CD14-positive monocyte (primary cell): ENCODE measurements around the gene PLXDC2. TPM values are rescaled to one million over a fixed set of nuclear protein-coding genes. Genes with fewer than 3 reads are reported as not detected.

Source experiments
- DNase-seq, 3 donors: peaks; one replicate each; pipeline ENCODE4 v3.0.0-alpha.2; 2011 to 2022
- H2AFZ ChIP-seq: 2 replicates; pipeline ENCODE4 v1.6.0; 2012; ENCODE audit warnings: mild to moderate bottlenecking, low read depth, low read length, inconsistent platforms; ENCODE audit not compliant: insufficient read depth, poor library complexity, severe bottlenecking
- H3K27ac ChIP-seq, 2 donors: 1 replicate in 1 of 2; 2 replicates in 1 of 2; pipeline ENCODE4 v1.5.1; 2012 to 2013; ENCODE audit warnings: low read length in 2 of 2, control low read depth in 1 of 2, inconsistent platforms in 1 of 2, low read depth in 1 of 2, mild to moderate bottlenecking in 1 of 2
- H3K27me3 ChIP-seq, 2 donors: one replicate each; pipeline versions ENCODE4 v1.6.0 to v1.6.1; 2011 to 2013; ENCODE audit warnings: low read length in 2 of 2; ENCODE audit not compliant: control insufficient read depth in 2 of 2, insufficient read depth in 2 of 2
- H3K36me3 ChIP-seq, 2 donors: replicated peaks in 1 of 2; 1 replicate in 1 of 2; 2 replicates in 1 of 2; pipeline versions ENCODE4 v1.5.1 to v1.6.1; 2012 to 2013; ENCODE audit warnings: low read length in 2 of 2, control low read depth in 1 of 2, inconsistent platforms in 1 of 2, mild to moderate bottlenecking in 1 of 2; ENCODE audit not compliant: insufficient read depth in 2 of 2, control insufficient read depth in 1 of 2
- H3K4me1 ChIP-seq, 2 donors: 1 replicate in 1 of 2; 2 replicates in 1 of 2; pipeline versions ENCODE4 v1.5.1 to v1.6.1; 2012 to 2013; ENCODE audit warnings: low read length in 2 of 2, control low read depth in 1 of 2, inconsistent platforms in 1 of 2, mild to moderate bottlenecking in 1 of 2, moderate library complexity in 1 of 2; ENCODE audit not compliant: insufficient read depth in 2 of 2, control insufficient read depth in 1 of 2
- H3K4me2 ChIP-seq: replicated peaks from 2 replicates; pipeline ENCODE3; 2012; ENCODE audit warnings: low read length, moderate library complexity, mild to moderate bottlenecking; ENCODE audit not compliant: poor library complexity, severe bottlenecking; ENCODE audit errors: extremely low read depth
- H3K4me3 ChIP-seq, 3 experiments: fragments of 200-600 bp in 1 of 3; sonication (generic) in 1 of 3; replicated peaks in 1 of 3; 1 replicate in 2 of 3; 2 replicates in 1 of 3; pipeline ENCODE4 v1.5.1; 2011 to 2013; ENCODE audit warnings: low read length in 3 of 3, mild to moderate bottlenecking in 3 of 3, control low read depth in 2 of 3, low read depth in 2 of 3, inconsistent platforms in 1 of 3, moderate library complexity in 1 of 3
- H3K79me2 ChIP-seq: 2 replicates; pipeline ENCODE4 v1.6.0; 2012; ENCODE audit warnings: mild to moderate bottlenecking, control low read depth, inconsistent platforms, low read length, moderate library complexity; ENCODE audit not compliant: insufficient read depth
- H3K9ac ChIP-seq: 2 replicates; pipeline ENCODE4 v1.6.0; 2017; ENCODE audit warnings: low read length, mild to moderate bottlenecking; ENCODE audit not compliant: insufficient read depth, poor library complexity, severe bottlenecking
- H3K9me3 ChIP-seq, 2 donors: replicated peaks in 1 of 2; 1 replicate in 1 of 2; 2 replicates in 1 of 2; pipeline versions ENCODE4 v1.5.1 to v1.6.1; 2012 to 2013; ENCODE audit warnings: low read length in 2 of 2, control low read depth in 1 of 2; ENCODE audit not compliant: control insufficient read depth in 1 of 2, insufficient read depth in 1 of 2
- H4K20me1 ChIP-seq: 2 replicates; pipeline ENCODE4 v1.6.0; 2012; ENCODE audit warnings: mild to moderate bottlenecking, low read length, control low read depth, moderate library complexity; ENCODE audit not compliant: insufficient read depth
- H3K27ac Mint-ChIP-seq, 7 donors: one replicate each; pipeline ENCODE4 v1.8.0; 2020; ENCODE audit warnings: mild to moderate bottlenecking in 7 of 7, mixed read lengths in 7 of 7, moderate library complexity in 6 of 7, inconsistent platforms in 2 of 7
- H3K27me3 Mint-ChIP-seq, 3 donors: one replicate each; pipeline ENCODE4 v1.8.0; 2021 to 2022; ENCODE audit warnings: low read depth in 3 of 3, mild to moderate bottlenecking in 3 of 3, mixed read lengths in 3 of 3, moderate library complexity in 3 of 3, inconsistent platforms in 1 of 3
- H3K36me3 Mint-ChIP-seq, 2 donors: one replicate each; pipeline ENCODE4 v1.8.0; 2020; ENCODE audit warnings: mixed read lengths in 2 of 2, inconsistent platforms in 1 of 2, mild to moderate bottlenecking in 1 of 2
- H3K4me1 Mint-ChIP-seq: one replicate; pipeline ENCODE4 v1.8.0; 2020; ENCODE audit warnings: mild to moderate bottlenecking, mixed read lengths
- H3K4me3 Mint-ChIP-seq, 2 donors: one replicate each; pipeline ENCODE4 v1.8.0; 2020; ENCODE audit warnings: mild to moderate bottlenecking in 2 of 2, mixed read lengths in 2 of 2, moderate library complexity in 1 of 2
- H3K9me3 Mint-ChIP-seq, 7 donors: one replicate each; pipeline ENCODE4 v1.8.0; 2020 to 2022; ENCODE audit warnings: mixed read lengths in 7 of 7, mild to moderate bottlenecking in 6 of 7, moderate library complexity in 6 of 7, inconsistent platforms in 2 of 7
- CTCF ChIP-seq: fragments of 200-600 bp; IDR thresholded peaks from one replicate; pipeline ENCODE4 v1.8.0; 2022; ENCODE audit warnings: antibody characterized with exemption, mild to moderate bottlenecking
- WGBS: methylation state at CpG from one replicate; pipeline ENCODE4 v1.1.5; 2013; ENCODE audit warnings: missing lambda C conversion rate; ENCODE audit not compliant: insufficient coverage; 5-methylcytosine and 5-hydroxymethylcytosine counted together
- intact Hi-C, 2 donors: fragments of 100-400 bp; cut with micrococcal nuclease; formaldehyde crosslinking; loops; one replicate each; pipeline versions ENCODE4 v1.15.0 to v1.15.1; 2023
- polyA plus RNA-seq, 3 donors: library from polyadenylated mRNA; depleted of rRNA in 1 of 3; unstranded in 2 of 3; stranded (reverse) in 1 of 3; fragments of 300-500 nt in 2 of 3; fragments of >200 nt in 1 of 3; fragmentation: Illumina TruSeq in 2 of 3; gene quantifications; 1 replicate in 2 of 3; 2 replicates in 1 of 3; pipeline ENCODE4 v1.2.3, GENCODE V29; 2012 to 2021

The PLXDC2 gene
- polyA plus RNA-seq, 3 donors, result 37.5 to 128 (median 93.6) TPM

GRCh38 chr10:20094226-20094976 is 278.2 kb downstream of the PLXDC2 start:
- Mint-ChIP-seq H3K27ac (peak overlapping the region in 1 of 7 donors; percentile 5), H3K27me3 (no peaks in the 10 kb centered on the region), H3K36me3 (peaks cover 20 to 41% of the 10 kb centered on the region in 2 donors), H3K9me3 (peaks cover 3 to 13% (median 7%) of the 10 kb centered on the region in 7 donors), H3K4me1 (no peaks in the 10 kb centered on the region), H3K4me3 (no peak overlapping the region)
- Histone ChIP-seq H3K9ac (no peak overlapping the region), H3K4me2 (no peak overlapping the region), H3K79me2 (peaks cover 3% of the 10 kb centered on the region), H3K9me3 (peaks cover 4 to 6% of the 10 kb centered on the region in 2 donors), H2AFZ (no peak overlapping the region), H3K27ac (no peak overlapping the region), H3K4me3 (no peak overlapping the region), H3K27me3 (no peaks in the 10 kb centered on the region), H3K4me1 (no peaks in the 10 kb centered on the region), H4K20me1 (peaks cover 83% of the 10 kb centered on the region), H3K36me3 (peaks cover 0 to 14% of the 10 kb centered on the region in 2 donors)
- intact Hi-C loops, result no loop called here
- TF ChIP-seq CTCF, result no peak
- no peak for DNase-seq
- WGBS, result no CpG with 5 or more reads among the region's 5 CpGs

GRCh38 chr10:20100171-20100570 is 283.9 kb downstream of the PLXDC2 start:
- H3K27me3 ChIP-seq, result no peaks in the 10 kb centered on the region
- peaks cover 84% of the 10 kb centered on the region for H4K20me1 ChIP-seq
- H3K4me2 ChIP-seq, result no peak overlapping the region
- 100% methylated on average over 1 of the region's 2 CpGs for WGBS
- H3K36me3 Mint-ChIP-seq, result peaks cover 13 to 25% of the 10 kb centered on the region in 2 donors
- H3K9me3 Mint-ChIP-seq, result peaks cover 0 to 5% (median 2%) of the 10 kb centered on the region in 7 donors
- H3K27me3 Mint-ChIP-seq, result peaks cover 0 to 3% (median 0%) of the 10 kb centered on the region in 3 donors
- no peak overlapping the region for H3K4me3 ChIP-seq
- intact Hi-C loops, result no loop called here
- peaks cover 0 to 15% of the 10 kb centered on the region in 2 donors for H3K36me3 ChIP-seq
- H2AFZ ChIP-seq, result no peak overlapping the region
- peak overlapping the region in 1 of 2 donors; percentile 62 for H3K27ac ChIP-seq
- H3K27ac Mint-ChIP-seq, result peak overlapping the region; percentile 6 to 89 (median 69)
- peaks cover 7% of the 10 kb centered on the region for H3K79me2 ChIP-seq
- H3K4me1 ChIP-seq, result no peaks in the 10 kb centered on the region
- no peaks in the 10 kb centered on the region for H3K9me3 ChIP-seq
- DNase-seq, result peak; percentile 62 to 77 (median 73)
- H3K9ac ChIP-seq, result no peak overlapping the region
- peaks cover 8% of the 10 kb centered on the region for H3K4me1 Mint-ChIP-seq
- H3K4me3 Mint-ChIP-seq, result no peak overlapping the region
- no peak for TF ChIP-seq CTCF
